SKM-1 (cell line): ENCODE data around the gene PROC.

ENCODE experiments used
- DNase-seq: peaks from one replicate; lab custom pipeline; 2025; ENCODE audit not compliant: unreplicated experiment; lab: John Stamatoyannopoulos, UW

Gene PROC

DNA sequence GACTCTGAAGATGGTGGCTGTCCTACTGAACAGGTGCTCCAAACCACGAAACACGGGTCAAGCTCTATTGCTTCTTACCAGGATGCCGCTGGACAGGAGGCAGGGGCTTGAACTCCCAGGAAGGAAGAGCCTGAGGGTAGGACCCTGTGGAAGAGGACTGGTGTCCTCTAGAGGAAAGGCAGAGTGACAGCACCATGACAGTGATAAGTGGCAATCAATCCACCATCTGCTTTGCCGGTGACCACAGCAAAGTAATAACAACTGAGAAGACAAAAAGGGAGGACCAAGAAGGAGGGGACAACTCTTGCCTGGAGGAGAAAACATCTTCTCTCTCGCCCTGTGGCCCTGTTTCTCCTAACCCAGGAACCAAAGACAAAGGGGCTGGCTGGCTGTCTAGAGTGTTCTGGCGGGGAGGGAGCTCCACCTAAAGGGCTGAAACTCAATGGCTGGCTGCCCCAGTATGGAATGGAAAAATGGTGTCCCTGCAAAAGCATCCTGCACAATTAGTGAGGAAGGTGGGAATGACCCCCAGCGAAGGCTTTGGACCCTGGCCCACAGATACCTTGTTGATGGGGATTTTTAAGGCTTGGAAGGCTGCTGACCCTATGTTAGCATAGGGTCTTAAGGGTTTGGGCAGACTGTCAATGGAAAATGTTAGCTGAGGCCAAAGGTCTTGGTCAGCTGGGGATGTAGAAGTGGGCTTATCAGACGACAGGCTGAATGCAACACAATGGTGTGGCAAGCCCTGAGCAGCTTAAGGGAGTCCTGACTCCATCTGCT is 35.4 kb downstream of the PROC start:
- DNase-seq: no peak

DNA sequence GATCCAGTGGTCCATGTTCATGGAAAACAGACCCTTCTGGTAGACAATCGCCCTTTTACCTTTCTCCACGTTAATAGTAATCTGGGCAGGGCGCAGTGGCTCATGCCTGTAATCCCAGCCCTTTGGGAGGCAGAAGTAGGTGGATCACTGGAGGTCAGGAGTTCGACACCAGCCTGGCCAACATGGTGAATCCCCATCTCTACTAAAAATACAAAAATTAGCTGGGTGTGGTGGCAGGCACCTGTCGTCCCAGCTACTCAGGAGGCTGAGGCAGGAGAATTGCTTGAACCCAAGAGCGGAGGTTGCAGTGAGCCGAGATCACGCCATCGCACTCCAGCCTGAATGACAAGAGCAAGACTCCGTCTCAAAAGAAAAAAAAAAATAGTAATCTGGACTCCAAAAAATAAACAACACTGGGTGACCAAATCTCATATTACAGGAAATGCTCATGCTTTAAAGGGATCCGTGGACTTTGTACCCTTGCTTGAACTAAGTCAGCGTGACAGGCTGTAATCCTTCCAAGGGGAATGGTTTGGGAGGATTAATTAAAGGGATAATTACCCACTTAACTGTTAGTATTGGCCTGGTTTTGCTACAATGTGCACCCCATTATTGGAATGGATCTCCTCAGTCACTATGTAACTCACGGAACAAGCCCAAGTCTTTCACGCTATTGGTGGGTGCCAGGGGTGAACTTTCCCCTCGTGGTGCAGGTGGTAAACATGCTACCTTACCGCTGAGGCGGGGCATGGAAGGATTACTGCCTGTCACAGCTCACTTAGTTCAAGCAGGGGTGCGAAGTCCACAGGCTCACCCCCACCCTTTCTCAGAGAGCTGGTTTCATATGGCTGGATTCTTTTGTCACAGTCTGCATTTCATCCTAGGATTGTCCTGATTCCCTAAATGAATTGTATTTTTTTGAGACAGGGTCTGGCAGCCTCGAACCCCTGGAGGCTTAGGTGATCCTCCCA is 36.7 kb downstream of the PROC start:
- DNase-seq: no peak

DNA sequence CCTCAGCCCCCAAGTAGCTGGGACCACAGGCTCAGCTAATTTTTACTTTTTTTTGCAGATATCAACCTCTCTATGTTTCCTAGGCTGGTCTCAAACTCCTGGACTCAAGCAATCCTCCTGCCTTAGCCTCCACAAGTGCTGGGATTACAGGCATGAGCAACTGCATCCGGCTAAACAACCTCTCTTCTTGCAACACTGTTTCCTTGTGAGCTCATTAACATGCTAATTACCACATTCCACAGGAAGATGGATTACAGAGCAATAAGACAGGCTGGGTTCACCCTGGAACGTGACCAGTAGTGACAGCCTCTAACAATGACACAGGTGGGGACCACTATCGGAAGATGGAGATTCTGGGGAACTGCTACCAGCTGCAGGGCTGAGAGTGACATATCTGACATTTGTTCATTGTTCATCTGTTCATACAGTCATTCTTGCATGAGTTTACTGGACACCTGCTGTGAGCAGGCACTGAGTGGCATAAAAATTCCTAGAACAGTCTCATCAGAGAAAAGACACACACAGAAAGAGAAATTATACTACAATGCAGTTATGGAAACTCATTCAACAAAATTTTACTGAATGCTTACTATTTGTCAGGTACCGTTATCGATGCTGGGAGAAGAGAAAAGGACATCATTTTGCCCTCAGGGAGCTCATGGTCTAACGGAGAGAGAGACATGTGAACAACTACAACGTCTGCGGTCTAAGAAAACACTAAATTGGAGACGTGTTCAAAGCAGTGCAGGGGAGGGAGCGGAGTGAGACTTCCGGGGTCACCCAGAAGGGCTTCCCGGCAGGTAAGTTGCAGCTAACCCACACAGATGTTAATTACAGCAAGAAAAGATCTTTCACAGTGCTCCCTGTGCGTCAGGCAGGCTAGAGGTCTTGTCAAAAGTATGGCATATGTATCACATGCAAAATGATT is 37.6 kb downstream of the PROC start:
- no peak for DNase-seq

DNA sequence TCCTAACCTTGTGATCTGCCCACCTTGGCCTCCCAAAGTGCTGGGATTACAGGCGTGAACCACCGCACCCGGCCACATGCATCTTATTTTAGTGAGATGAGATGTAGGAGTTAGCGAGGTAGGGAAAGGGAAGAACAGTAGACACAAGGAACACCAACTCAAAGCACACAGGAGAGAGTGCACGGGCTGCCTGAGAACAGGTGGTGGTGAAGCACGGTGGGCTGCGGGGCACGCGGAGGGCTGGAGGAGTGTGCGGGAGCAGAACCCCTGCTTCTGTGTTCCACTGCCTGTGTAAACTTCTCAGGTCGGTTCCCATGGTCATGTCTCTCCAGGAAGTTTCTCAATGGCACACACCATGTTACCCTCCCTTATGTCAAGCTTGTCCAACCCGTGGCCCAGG is 38.7 kb downstream of the PROC start:
- no peak for DNase-seq

DNA sequence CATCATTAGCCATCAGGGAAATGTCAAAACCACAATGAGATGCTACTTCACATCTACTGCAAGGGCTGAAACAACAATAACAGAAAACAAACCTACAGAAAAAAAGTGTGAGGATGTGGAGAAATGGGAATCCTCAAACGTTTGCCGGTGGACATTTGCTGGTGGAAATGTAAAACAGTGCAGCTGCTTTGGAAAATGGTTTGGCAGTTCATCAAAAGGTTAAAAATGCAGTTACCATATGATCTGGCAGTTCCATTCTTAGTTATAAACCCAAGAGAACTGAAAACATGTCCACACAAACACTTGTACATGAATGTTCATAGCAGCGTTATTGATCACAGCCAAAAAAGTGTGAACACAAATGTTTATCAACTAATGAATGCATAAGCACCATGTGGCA is 44.2 kb downstream of the PROC start:
- DNase-seq: no peak

DNA sequence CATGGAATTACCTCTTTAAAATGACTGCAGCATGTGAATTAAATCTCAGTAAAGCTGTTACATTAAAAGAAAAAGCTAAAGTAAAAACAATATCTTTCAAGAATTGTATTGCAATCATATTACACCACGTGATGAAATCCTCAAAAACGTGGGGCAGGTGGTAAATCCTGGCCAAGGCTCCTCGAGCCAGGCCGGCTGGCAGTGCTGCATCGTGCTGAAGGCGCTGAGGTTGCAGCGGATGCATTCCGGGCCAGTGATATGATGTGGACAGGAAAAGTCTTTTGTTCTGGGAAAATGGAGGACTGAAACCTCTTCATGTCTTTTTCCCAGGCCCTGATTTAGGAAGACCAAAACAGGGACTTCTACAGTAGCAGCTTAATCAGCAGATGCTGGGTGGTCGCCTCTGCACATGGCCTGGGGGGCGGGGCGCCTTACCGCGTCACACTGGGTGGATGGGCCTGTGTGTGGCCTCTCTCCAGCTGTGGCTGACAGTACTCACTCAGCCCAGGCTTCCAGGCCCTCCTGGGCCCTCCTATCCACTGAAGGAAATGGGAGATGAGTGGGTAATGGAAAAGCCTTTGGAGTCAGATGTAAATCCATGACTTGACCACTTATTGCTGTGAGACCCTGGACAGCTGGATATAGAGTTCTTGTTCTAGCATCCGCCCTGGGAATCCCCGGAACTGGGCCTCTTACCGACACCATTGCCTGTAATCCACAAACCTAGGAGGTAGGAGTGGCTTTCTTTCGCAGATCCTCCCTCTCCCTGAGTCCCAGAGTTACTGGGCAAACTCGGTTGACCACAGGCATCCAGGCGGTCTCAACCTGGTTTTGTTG is 45.1 kb downstream of the PROC start:
- no peak for DNase-seq

DNA sequence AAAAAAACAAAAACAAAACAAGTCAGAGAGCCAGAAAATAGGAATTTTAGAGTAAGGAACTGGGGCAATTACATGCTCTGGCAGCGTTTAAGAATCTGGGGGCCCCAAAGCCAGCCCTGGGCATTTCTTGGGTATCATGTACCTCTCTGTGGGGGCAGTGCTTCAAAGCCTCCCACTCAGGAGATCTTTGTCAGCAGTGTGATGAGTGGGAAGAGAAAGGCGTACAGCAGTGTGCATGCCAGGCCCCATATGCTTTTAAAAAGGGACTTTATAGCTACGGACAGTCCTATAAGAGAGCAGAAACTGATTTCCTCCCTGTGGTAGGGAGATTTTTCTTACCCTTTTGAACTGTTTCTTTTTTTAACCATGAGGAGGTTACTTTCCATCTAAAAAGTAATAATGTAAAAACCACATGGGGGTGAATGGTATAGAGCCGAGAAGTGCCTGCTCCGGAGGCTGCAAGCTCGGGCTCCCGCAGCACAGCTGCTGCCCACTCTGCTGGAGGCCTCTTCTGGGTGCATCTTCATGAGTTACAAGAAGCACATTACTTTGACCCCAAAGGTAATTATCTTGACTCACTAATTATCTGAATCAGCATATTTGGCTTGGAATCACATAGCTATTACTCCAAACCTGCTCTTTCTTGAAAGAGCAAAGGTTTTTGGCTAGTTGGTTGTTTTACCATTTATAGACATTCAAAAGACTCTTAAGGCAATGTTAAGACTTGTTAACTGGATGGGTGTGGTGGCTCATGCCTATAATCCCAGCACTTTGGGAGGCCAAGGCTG is 46.4 kb downstream of the PROC start:
- DNase-seq: no peak

DNA sequence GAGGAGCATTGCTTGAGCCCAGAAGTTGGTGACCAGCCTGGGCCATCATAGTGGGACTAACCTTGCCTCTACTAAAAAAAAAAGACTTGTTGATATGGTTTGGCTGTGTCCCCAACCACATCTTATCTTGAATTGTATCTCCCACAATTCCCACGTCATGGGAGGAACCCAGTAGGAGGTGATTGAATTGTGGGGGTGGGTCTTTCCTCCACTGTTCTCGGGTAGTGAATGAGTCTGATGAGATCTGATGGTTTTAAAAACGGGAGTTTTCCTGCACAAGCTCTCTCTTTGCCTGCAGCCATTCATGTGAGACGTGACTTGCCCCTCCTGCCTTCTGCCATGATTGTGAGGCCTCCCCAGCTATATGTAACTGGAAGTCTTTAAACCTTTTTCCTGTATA is 47.0 kb downstream of the PROC start:
- no peak for DNase-seq

DNA sequence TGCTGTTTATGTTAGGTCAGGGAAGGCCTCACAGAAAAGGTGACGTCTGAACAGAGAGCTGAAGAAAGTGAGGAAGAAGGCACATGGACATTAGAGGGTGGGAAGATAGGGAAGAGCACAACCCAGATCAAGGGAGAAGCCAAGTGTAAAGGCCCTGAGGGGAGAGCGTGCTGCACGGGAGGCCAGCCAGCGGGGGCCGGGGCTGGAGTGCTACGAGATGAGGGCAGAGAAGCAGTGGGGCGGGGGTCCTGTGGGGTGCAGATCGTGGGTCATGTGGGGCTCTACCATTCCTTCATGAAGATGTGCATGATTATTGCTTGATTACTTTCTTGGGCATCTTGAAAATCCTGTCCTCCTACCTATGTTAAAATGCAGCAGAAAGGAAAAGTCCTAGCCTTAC is 50.8 kb downstream of the PROC start:
- DNase-seq: no peak

DNA sequence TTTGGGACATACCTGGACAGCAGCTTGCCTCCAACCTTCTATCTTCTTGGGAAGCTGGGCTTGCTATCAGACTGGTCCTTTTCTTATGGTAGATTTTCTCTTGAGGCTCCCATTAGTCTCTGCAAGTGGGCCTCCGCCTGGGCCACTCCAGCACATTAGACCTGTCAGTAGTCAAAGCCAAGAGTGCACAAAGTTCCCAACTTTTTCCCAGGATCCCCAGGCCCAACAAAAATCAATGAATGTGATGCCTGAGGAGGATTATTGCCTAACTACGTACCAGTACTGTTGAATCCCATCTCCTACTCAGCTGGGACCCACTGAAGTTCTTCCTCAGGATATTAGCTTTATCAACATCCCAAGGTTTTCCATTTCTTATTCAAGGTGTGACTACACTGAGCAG is 51.7 kb downstream of the PROC start:
- DNase-seq: no peak

DNA sequence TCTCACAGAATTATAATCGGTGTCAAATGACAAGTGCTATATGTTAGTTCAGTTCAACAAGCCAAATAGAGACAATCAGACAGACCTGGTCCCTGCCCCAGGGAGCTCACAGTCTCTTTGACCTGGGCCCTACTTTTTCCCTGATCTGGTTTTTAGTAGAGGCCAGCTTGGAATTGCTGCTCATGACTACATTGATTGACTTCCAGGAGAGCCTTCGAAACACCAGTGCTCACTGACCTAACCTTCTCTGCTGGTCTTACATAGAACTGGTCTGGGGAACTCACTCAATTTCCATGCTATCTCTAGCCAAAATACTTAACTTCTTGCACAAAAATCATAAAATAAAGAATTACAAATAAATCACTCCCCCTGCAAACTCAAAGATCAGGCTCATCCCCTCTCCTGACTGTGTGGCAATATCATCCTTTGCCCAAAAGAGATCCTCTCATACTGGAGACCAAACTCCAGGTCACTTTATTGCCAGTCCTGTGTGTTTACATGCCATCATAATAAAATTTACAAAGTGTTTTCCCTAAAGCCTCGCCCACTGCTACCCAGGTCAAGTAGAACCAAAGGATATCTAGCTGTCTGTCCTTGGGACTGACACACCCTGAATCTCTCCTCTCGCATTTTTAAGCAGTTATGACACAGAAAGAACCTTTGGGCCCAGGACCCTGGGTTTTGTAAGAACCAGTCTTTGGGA is 53.2 kb downstream of the PROC start:
- no peak for DNase-seq

DNA sequence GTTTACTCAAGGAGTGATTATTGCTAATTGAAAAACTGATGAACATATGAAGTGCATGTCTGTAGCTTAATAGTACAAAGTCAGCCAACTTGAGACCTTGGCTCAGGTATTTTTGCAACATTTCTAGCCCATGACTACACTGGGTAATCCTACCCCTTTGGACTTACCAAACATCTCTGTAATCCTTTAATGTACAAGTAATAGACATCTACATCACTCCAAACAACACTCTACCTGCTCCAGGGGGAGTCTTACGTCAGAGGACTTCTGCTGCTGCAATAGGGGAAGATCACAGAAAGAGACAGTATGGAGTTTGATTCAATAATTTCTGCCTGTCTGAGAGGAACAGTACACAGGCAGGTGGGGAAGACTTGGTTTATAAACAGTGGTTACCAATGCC is 54.0 kb downstream of the PROC start:
- no peak for DNase-seq

DNA sequence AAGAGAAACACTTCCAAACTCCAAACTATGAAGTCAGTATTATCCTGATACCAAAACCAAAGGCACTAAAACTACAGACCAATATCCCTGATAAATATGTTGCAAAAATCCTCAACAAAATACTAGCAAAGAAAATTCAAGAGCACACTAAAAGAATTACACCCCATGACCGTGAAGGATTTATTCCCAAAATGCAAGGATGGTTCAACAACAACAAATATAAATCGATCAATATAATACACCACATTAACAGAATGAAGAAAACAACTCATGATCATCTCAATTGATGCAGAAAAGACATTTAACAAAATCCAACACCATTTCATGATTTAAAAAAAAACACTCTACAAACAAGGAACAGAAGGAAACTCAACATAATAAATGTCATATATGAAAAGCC is 57.6 kb downstream of the PROC start:
- DNase-seq: no peak
